ENCODE measurements around the gene SH3RF3.

The SH3RF3 gene

GRCh38 chr2:109201465-109202327, 72.7 kb downstream of the SH3RF3 start:
- DNase-seq (ENCODE audit: low read depth, low spot score) = no peak
- no CpG with 5 or more reads among the region's 21 CpGs for WGBS (ENCODE audit: insufficient coverage, insufficient read length)
- no peak overlapping the region for H3K27ac ChIP-seq (ENCODE audit: low read length)
- no peaks in the 10 kb centered on the region for H3K9me3 ChIP-seq (ENCODE audit: control insufficient read depth, insufficient read depth, low read length)
- no peaks in the 10 kb centered on the region for H3K27me3 ChIP-seq (ENCODE audit: control insufficient read depth, insufficient read depth, low read length)
- H3K4me1 ChIP-seq (ENCODE audit: control insufficient read depth, insufficient read depth, low read length) = no peaks in the 10 kb centered on the region
- no peaks in the 10 kb centered on the region for H3K36me3 ChIP-seq (ENCODE audit: control insufficient read depth, insufficient read depth, low read length)
- no peak overlapping the region for H3K4me3 ChIP-seq (ENCODE audit: low read length)

- H3K4me3 ChIP-seq (ENCODE audit: low read length) = no peak overlapping the region
- no peak overlapping the region for H3K27ac ChIP-seq (ENCODE audit: low read length)
- H3K27me3 ChIP-seq (ENCODE audit: control insufficient read depth, insufficient read depth, low read length) = no peaks in the 10 kb centered on the region
- no CpG with 5 or more reads among the region's 9 CpGs for WGBS (ENCODE audit: insufficient coverage, insufficient read length)
- no peaks in the 10 kb centered on the region for H3K36me3 ChIP-seq (ENCODE audit: control insufficient read depth, insufficient read depth, low read length)
- H3K9me3 ChIP-seq (ENCODE audit: control insufficient read depth, insufficient read depth, low read length) = no peaks in the 10 kb centered on the region
- no peaks in the 10 kb centered on the region for H3K4me1 ChIP-seq (ENCODE audit: control insufficient read depth, insufficient read depth, low read length)
- no peak for DNase-seq (ENCODE audit: low read depth, low spot score)
These were observed 73.5 kb downstream of the SH3RF3 start for GRCh38 chr2:109202486-109202885.

- Histone ChIP-seq H3K4me3 (ENCODE audit: low read length) (no peak overlapping the region), H3K27me3 (ENCODE audit: control insufficient read depth, insufficient read depth, low read length) (no peaks in the 10 kb centered on the region), H3K27ac (ENCODE audit: low read length) (no peak overlapping the region), H3K36me3 (ENCODE audit: control insufficient read depth, insufficient read depth, low read length) (no peaks in the 10 kb centered on the region), H3K9me3 (ENCODE audit: control insufficient read depth, insufficient read depth, low read length) (no peaks in the 10 kb centered on the region), H3K4me1 (ENCODE audit: control insufficient read depth, insufficient read depth, low read length) (no peaks in the 10 kb centered on the region)
- DNase-seq (ENCODE audit: low read depth, low spot score) = no peak
- WGBS (ENCODE audit: insufficient coverage, insufficient read length) = no CpG with 5 or more reads among the region's 22 CpGs
These were observed 74.4 kb downstream of the SH3RF3 start for GRCh38 chr2:109203246-109204011.

GRCh38 chr2:109204412-109204811, 75.4 kb downstream of the SH3RF3 start:
- no peaks in the 10 kb centered on the region for H3K27me3 ChIP-seq (ENCODE audit: control insufficient read depth, insufficient read depth, low read length)
- no peak overlapping the region for H3K4me3 ChIP-seq (ENCODE audit: low read length)
- no peaks in the 10 kb centered on the region for H3K4me1 ChIP-seq (ENCODE audit: control insufficient read depth, insufficient read depth, low read length)
- no CpG with 5 or more reads among the region's 3 CpGs for WGBS (ENCODE audit: insufficient coverage, insufficient read length)
- H3K9me3 ChIP-seq (ENCODE audit: control insufficient read depth, insufficient read depth, low read length) = no peaks in the 10 kb centered on the region
- no peak for DNase-seq (ENCODE audit: low read depth, low spot score)
- H3K36me3 ChIP-seq (ENCODE audit: control insufficient read depth, insufficient read depth, low read length) = no peaks in the 10 kb centered on the region
- H3K27ac ChIP-seq (ENCODE audit: low read length) = no peak overlapping the region

GRCh38 chr2:109205447-109205846, 76.4 kb downstream of the SH3RF3 start:
- H3K36me3 ChIP-seq (ENCODE audit: control insufficient read depth, insufficient read depth, low read length) = no peaks in the 10 kb centered on the region
- DNase-seq (ENCODE audit: low read depth, low spot score) = no peak
- no peaks in the 10 kb centered on the region for H3K9me3 ChIP-seq (ENCODE audit: control insufficient read depth, insufficient read depth, low read length)
- no CpG with 5 or more reads among the region's 6 CpGs for WGBS (ENCODE audit: insufficient coverage, insufficient read length)
- H3K27ac ChIP-seq (ENCODE audit: low read length) = no peak overlapping the region
- no peaks in the 10 kb centered on the region for H3K27me3 ChIP-seq (ENCODE audit: control insufficient read depth, insufficient read depth, low read length)
- H3K4me1 ChIP-seq (ENCODE audit: control insufficient read depth, insufficient read depth, low read length) = no peaks in the 10 kb centered on the region
- no peak overlapping the region for H3K4me3 ChIP-seq (ENCODE audit: low read length)

- Histone ChIP-seq H3K9me3 (ENCODE audit: control insufficient read depth, insufficient read depth, low read length) (no peaks in the 10 kb centered on the region), H3K27ac (ENCODE audit: low read length) (no peak overlapping the region), H3K36me3 (ENCODE audit: control insufficient read depth, insufficient read depth, low read length) (no peaks in the 10 kb centered on the region), H3K4me3 (ENCODE audit: low read length) (no peak overlapping the region), H3K27me3 (ENCODE audit: control insufficient read depth, insufficient read depth, low read length) (no peaks in the 10 kb centered on the region), H3K4me1 (ENCODE audit: control insufficient read depth, insufficient read depth, low read length) (no peaks in the 10 kb centered on the region)
- no CpG with 5 or more reads among the region's 2 CpGs for WGBS (ENCODE audit: insufficient coverage, insufficient read length)
- no peak for DNase-seq (ENCODE audit: low read depth, low spot score)
These were observed 77.7 kb downstream of the SH3RF3 start for GRCh38 chr2:109206569-109207146.

GRCh38 chr2:109207176-109207575, 78.2 kb downstream of the SH3RF3 start:
- no peak for DNase-seq (ENCODE audit: low read depth, low spot score)
- no CpG with 5 or more reads among the region's 1 CpG for WGBS (ENCODE audit: insufficient coverage, insufficient read length)
- Histone ChIP-seq H3K9me3 (ENCODE audit: control insufficient read depth, insufficient read depth, low read length) (no peaks in the 10 kb centered on the region), H3K36me3 (ENCODE audit: control insufficient read depth, insufficient read depth, low read length) (no peaks in the 10 kb centered on the region), H3K27me3 (ENCODE audit: control insufficient read depth, insufficient read depth, low read length) (no peaks in the 10 kb centered on the region), H3K4me1 (ENCODE audit: control insufficient read depth, insufficient read depth, low read length) (no peaks in the 10 kb centered on the region), H3K4me3 (ENCODE audit: low read length) (no peak overlapping the region), H3K27ac (ENCODE audit: low read length) (no peak overlapping the region)

- Histone ChIP-seq H3K4me3 (ENCODE audit: low read length) (no peak overlapping the region), H3K27me3 (ENCODE audit: control insufficient read depth, insufficient read depth, low read length) (no peaks in the 10 kb centered on the region), H3K4me1 (ENCODE audit: control insufficient read depth, insufficient read depth, low read length) (no peaks in the 10 kb centered on the region), H3K27ac (ENCODE audit: low read length) (no peak overlapping the region), H3K36me3 (ENCODE audit: control insufficient read depth, insufficient read depth, low read length) (no peaks in the 10 kb centered on the region), H3K9me3 (ENCODE audit: control insufficient read depth, insufficient read depth, low read length) (no peaks in the 10 kb centered on the region)
- DNase-seq (ENCODE audit: low read depth, low spot score) = no peak
- no CpG with 5 or more reads among the region's 3 CpGs for WGBS (ENCODE audit: insufficient coverage, insufficient read length)
These were observed 79.3 kb downstream of the SH3RF3 start for GRCh38 chr2:109208071-109208950.

GRCh38 chr2:109208951-109209335, 79.9 kb downstream of the SH3RF3 start:
- no CpG with 5 or more reads among the region's 6 CpGs for WGBS (ENCODE audit: insufficient coverage, insufficient read length)
- no peaks in the 10 kb centered on the region for H3K4me1 ChIP-seq (ENCODE audit: control insufficient read depth, insufficient read depth, low read length)
- H3K27me3 ChIP-seq (ENCODE audit: control insufficient read depth, insufficient read depth, low read length) = no peaks in the 10 kb centered on the region
- H3K27ac ChIP-seq (ENCODE audit: low read length) = no peak overlapping the region
- no peak overlapping the region for H3K4me3 ChIP-seq (ENCODE audit: low read length)
- no peak for DNase-seq (ENCODE audit: low read depth, low spot score)
- no peaks in the 10 kb centered on the region for H3K36me3 ChIP-seq (ENCODE audit: control insufficient read depth, insufficient read depth, low read length)
- H3K9me3 ChIP-seq (ENCODE audit: control insufficient read depth, insufficient read depth, low read length) = no peaks in the 10 kb centered on the region

- no CpG with 5 or more reads among the region's 4 CpGs for WGBS (ENCODE audit: insufficient coverage, insufficient read length)
- Histone ChIP-seq H3K9me3 (ENCODE audit: control insufficient read depth, insufficient read depth, low read length) (no peaks in the 10 kb centered on the region), H3K4me3 (ENCODE audit: low read length) (no peak overlapping the region), H3K27me3 (ENCODE audit: control insufficient read depth, insufficient read depth, low read length) (no peaks in the 10 kb centered on the region), H3K36me3 (ENCODE audit: control insufficient read depth, insufficient read depth, low read length) (no peaks in the 10 kb centered on the region), H3K27ac (ENCODE audit: low read length) (no peak overlapping the region), H3K4me1 (ENCODE audit: control insufficient read depth, insufficient read depth, low read length) (no peaks in the 10 kb centered on the region)
- DNase-seq (ENCODE audit: low read depth, low spot score) = no peak
These were observed 80.4 kb downstream of the SH3RF3 start for GRCh38 chr2:109209412-109209811.

Data from iPS DF 6.9 (cell line).